ENCODE data around the gene PRR7.

The PRR7 gene

DNA sequence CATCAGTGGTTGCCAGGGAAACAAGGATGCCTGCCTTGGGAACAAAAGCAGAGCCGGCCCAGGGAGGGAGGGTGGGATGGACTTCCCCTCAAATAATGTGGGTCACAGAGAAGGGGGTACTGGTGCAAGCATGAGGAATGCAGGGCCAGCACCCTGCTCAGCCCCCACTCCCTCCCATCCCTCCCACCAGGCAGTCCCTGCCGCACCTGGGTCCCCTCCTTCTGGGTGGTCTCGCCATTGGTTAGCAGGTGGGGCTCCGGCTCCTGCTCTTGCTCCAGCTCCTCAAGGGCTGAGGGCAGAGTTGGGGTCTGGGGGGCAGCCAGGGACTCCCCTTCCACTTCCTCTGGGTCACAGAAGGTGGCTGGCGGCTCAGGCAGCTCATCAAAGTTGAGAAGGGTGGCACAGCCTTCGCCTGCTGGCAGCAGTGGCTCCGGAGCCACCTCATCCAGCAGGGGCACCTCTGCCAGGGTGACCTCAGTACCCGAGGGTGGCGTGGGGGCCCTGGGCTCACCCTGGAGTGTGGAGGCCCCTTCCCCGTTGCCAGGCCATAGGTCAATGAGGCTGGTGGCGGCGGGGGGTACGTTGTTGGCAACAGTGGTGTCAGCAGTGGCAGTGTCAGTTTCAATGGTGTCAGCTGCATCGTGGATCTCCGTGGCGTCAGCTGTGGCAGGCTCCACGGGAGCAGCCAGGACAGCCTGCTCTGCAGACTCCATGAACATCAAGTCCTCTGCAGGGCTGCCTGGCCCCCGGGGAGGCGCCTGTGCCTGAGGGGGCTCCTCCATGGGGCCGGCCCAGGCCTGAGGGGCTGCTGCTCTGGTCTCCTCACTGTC, 11.5 kb downstream of the PRR7 start:
- Histone ChIP-seq H3K4me3 (ENCODE audit: low read depth, low read length) (no peak overlapping the region), H3K4me1 (peaks cover 30% of the 10 kb centered on the region), H3K9me3 (no peaks in the 10 kb centered on the region), H3K27me3 (no peaks in the 10 kb centered on the region), H3K36me3 (peaks cover 41% of the 10 kb centered on the region)
- DNase-seq = no peak
- TF ChIP-seq, protein P1, sequence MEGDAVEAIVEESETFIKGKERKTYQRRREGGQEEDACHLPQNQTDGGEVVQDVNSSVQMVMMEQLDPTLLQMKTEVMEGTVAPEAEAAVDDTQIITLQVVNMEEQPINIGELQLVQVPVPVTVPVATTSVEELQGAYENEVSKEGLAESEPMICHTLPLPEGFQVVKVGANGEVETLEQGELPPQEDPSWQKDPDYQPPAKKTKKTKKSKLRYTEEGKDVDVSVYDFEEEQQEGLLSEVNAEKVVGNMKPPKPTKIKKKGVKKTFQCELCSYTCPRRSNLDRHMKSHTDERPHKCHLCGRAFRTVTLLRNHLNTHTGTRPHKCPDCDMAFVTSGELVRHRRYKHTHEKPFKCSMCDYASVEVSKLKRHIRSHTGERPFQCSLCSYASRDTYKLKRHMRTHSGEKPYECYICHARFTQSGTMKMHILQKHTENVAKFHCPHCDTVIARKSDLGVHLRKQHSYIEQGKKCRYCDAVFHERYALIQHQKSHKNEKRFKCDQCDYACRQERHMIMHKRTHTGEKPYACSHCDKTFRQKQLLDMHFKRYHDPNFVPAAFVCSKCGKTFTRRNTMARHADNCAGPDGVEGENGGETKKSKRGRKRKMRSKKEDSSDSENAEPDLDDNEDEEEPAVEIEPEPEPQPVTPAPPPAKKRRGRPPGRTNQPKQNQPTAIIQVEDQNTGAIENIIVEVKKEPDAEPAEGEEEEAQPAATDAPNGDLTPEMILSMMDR (IDR thresholded peaks at IDR 0.05; ENCODE audit: low read depth, low read length) = no peak

DNA sequence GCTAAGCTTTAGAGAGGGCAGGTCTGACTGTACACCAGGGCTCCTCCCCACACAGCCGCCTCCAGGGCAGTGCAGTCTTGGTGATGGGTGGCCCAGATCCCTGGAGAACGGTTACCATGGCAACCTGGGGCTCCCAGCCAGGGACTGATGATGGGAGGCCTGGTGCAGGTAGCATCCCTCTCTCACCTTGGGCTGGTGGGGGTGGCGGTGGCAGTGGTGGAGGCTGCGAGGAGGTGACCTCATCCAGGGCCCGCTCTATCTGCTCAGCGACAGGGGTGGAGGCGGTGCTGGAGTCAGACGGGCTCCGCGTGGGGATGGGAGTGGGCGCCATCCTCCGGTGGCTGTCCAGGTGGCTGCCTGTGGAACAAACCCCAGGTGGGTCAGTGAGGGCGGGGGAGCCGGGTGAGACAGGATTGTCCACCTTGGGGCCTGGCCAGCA, 12.3 kb downstream of the PRR7 start:
- Histone ChIP-seq H3K4me1 (peaks cover 23% of the 10 kb centered on the region), H3K4me3 (ENCODE audit: low read depth, low read length) (no peak overlapping the region), H3K36me3 (peaks cover 47% of the 10 kb centered on the region), H3K27me3 (no peaks in the 10 kb centered on the region), H3K9me3 (no peaks in the 10 kb centered on the region)
- TF ChIP-seq, protein P1 (IDR thresholded peaks at IDR 0.05; ENCODE audit: low read depth, low read length) = no peak
- DNase-seq = peak; percentile 78

DNA sequence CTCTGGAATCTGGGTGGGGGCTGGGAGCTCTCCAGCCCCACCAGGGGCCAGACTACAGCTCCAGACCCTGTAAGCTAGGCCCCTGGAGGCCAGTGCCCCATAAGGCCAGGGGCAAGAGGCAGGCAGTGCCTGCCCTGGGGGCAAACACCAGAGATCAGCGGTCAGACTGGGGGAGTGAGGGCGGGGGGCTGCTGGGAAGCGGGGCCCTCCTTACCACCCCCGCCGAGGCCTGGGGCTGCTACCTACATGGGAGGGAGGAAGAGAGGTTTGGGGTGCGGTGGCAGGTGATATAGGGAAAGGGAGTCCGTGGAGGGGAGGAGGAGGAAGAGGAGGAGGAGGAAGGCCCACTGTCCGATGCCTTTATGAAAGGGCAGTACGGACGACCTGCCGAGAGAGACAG, 12.7 kb downstream of the PRR7 start:
- Histone ChIP-seq H3K9me3 (no peaks in the 10 kb centered on the region), H3K36me3 (peaks cover 47% of the 10 kb centered on the region)

GRCh38 chr5:177459819-177460628, 13.4 kb downstream of the PRR7 start:
- Histone ChIP-seq H3K4me1 (peaks cover 23% of the 10 kb centered on the region), H3K4me3 (ENCODE audit: low read depth, low read length) (no peak overlapping the region), H3K27me3 (no peaks in the 10 kb centered on the region), H3K9me3 (no peaks in the 10 kb centered on the region), H3K36me3 (peaks cover 52% of the 10 kb centered on the region)
- TF ChIP-seq, protein P1 (IDR thresholded peaks at IDR 0.05; ENCODE audit: low read depth, low read length) = no peak
- DNase-seq = no peak

More for the DNA sequence above, 12.7 kb downstream of the PRR7 start:
- H3K27me3 ChIP-seq = no peaks in the 10 kb centered on the region
- TF ChIP-seq, protein P1 (IDR thresholded peaks at IDR 0.05; ENCODE audit: low read depth, low read length) = no peak
- DNase-seq = no peak
- peaks cover 23% of the 10 kb centered on the region for H3K4me1 ChIP-seq
- H3K4me3 ChIP-seq (ENCODE audit: low read depth, low read length) = no peak overlapping the region

DNA sequence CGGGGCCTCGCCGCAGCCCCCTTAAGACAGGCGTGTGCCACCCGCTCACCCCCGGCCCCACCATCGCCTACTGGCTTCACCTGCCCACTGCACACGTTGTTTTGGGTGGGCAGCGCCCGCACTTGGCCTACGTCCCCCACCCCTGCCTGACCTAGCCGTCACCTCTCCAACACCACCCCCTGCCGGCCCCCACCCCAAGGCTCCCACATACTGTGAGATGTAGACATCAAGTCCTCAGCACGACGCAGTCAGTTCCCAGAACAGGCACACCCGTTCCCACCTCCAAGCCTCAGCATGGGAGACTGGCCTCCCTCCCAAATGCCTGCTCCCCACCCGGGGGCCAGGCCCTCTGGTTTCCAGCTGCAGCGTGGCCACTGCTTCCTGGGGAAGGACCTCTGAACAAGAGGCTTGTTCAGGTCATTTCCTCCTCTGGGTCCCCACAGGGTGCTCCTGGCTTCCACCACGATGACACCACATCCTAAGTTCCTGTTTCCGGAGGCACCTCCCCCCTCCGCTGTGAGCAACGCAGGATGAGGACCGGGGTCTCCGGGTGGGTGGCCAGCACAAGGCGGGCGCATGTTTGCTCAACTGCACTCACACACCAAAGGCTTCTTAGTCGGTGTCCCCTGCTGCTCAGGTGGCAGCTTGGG, 15.5 kb downstream of the PRR7 start:
- Histone ChIP-seq H3K4me3 (ENCODE audit: low read depth, low read length) (no peak overlapping the region), H3K27me3 (no peaks in the 10 kb centered on the region), H3K4me1 (peaks cover 17% of the 10 kb centered on the region), H3K36me3 (peaks cover 68% of the 10 kb centered on the region), H3K9me3 (no peaks in the 10 kb centered on the region)
- no peak for DNase-seq
- TF ChIP-seq, protein P1 (IDR thresholded peaks at IDR 0.05; ENCODE audit: low read depth, low read length) = no peak
